GM13977 (cell line): ENCODE data around the gene TREX2.

Experiments
- DNase-seq: peaks from one replicate; pipeline ENCODE4 v3.0.0; 2012; ENCODE audit warnings: low spot score
- CTCF ChIP-seq: IDR thresholded peaks from 2 replicates; pipeline ENCODE4 v1.5.1; 2012; ENCODE audit warnings: mild to moderate bottlenecking, control low read depth; ENCODE audit not compliant: insufficient read depth; ENCODE audit errors: extremely low read depth, missing control alignments
- in situ Hi-C: fragments of 300-500 bp; cut with MboI; formaldehyde crosslinking; loops from one replicate; pipeline ENCODE4 v1.12.0; 2022; ENCODE audit warnings: low sequenced_read_pairs, low pct_unique_long_range_greater_than_20kb, mixed read lengths, inconsistent platforms; ENCODE audit not compliant: unreplicated experiment

TREX2 gene

GRCh38 chrX:153491918-153492317, 46.1 kb upstream of the TREX2 start:
- no peak for TF ChIP-seq CTCF
- in situ Hi-C loops, result no loop called here
- no peak for DNase-seq

DNA sequence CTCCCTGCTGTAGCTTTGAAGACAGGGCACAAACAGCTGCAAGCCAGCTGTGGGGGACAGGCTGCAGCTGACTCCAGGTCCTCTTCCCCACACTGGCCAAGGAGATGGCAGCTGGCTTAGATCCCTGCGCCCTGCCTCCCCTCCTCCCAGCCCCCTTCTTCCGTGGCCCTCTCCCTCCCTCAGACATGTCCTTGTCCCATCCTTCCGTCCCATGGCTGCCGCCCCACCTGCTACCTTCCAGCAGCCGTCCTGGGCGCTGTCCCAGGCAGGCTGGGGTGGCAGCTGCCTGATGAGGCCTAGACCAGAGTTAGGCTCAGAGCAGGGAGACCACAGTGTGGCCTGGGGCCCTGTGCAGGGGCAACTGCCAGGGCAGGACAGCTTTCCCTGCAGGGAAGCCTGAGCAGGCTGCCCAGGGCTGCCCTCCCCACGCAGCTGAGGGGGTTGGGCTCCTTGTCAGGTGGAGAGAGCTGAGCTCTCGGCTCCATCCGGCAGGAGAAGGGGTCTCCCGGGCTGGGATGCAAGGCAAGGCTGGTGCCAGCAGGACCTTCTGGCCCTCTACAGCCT, 45.6 kb upstream of the TREX2 start:
- TF ChIP-seq CTCF, result no peak
- DNase-seq, result no peak
- in situ Hi-C loops, result no loop called here

- TF ChIP-seq CTCF, result no peak
- in situ Hi-C loops, result no loop called here
- no peak for DNase-seq
Observed at GRCh38 chrX:153490217-153490930, 44.5 kb upstream of the TREX2 start.

DNA sequence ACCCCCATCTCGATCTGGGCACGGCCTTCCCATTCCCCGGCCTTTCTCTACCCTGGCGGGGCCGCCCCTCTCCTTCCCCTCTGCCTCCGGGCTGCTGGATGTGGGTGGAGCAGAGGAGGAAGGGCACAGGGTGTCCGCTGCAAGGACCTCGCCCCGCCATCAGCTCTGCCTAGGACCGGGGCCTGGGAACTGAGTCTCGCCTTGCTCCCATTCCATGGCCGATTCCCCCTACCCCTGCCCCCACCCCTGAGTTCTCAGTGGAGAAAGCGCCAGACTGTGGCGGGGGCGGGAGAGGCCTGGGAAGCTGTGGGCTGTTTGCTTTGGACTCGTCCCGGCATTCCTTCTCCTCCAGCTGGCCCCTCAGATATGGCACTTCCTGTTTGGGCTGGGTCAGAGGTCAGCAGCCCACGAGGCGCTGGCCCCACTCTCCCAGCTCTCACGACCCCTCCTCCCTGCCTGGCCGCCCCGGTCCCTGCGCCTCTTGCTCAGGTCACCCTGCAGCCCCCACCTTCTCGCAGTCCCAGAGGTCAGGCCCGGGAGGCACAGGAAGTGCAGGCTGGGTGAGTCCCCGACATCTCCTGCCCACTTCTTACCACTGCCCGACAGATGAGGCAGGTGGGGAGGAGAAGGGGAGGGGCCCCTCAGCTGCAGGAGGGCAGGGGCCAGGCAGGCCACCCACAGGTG, 42.5 kb upstream of the TREX2 start:
- DNase-seq, result no peak
- in situ Hi-C loops, result no loop called here
- no peak for TF ChIP-seq CTCF

- no peak for TF ChIP-seq CTCF
- DNase-seq, result no peak
- in situ Hi-C loops, result no loop called here
Observed at GRCh38 chrX:153487590-153488071, 41.8 kb upstream of the TREX2 start.

- TF ChIP-seq CTCF, result no peak
- DNase-seq, result no peak
- in situ Hi-C loops, result no loop called here
Observed at GRCh38 chrX:153486171-153486570, 40.3 kb upstream of the TREX2 start.
